ENCODE results near the gene MEIS1.

The MEIS1 gene

DNA sequence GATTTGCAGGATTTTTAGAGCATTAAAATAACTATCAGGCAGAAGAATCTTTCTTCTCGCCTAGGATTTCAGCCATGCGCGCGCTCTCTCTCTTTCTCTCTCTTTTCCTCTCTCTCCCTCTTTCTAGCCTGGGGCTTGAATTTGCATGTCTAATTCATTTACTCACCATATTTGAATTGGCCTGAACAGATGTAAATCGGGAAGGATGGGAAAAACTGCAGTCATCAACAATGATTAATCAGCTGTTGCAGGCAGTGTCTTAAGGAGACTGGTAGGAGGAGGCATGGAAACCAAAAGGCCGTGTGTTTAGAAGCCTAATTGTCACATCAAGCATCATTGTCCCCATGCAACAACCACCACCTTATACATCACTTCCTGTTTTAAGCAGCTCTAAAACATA lies 137.0 kb downstream of the MEIS1 start:
- no peak for DNase-seq

GRCh38 chr2:66572391-66572790 lies 137.5 kb downstream of the MEIS1 start:
- no peak for DNase-seq

GRCh38 chr2:66573416-66573815 lies 138.5 kb downstream of the MEIS1 start:
- no peak for DNase-seq

- no peak for DNase-seq
Observed at GRCh38 chr2:66573821-66574233, 138.9 kb downstream of the MEIS1 start.

GRCh38 chr2:66574701-66575624 lies 140.0 kb downstream of the MEIS1 start:
- DNase-seq: peak; percentile 91

DNA sequence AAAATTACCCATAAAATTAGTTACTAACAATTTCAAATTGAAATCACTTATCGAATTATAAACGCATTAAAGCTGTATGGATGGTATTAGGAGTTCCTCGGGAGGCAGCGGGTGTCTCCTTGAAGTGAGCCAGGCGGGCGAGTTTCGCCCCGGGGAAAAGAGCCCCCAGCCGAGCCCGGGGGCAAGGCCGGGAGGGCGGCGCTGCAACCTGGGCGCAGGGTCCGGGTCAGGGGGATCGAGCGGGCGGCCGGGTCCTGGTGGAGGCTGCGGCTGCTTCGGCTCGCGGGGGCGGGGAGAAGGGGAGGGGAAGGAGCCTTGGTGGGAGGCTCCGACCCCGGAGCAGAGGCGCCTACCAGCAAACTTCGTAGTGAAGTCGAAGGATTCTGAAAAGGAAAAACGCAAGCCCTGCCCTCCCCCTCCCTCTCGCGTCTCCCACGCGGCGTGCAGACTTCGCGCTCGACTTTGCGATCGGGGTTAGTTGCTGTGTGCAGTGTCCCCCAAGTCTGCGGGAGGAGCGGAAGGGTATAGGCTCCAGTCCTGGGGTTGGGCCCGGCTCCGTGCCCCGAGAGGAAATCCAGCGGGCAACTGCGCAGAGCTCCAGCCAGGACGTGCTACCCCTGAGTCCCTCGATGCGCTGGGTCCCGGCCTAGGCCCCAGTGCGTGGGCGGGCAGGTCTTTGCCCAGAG lies 140.8 kb downstream of the MEIS1 start:
- DNase-seq: no peak

GRCh38 chr2:66576311-66576560 lies 141.3 kb downstream of the MEIS1 start:
- no peak for DNase-seq

DNA sequence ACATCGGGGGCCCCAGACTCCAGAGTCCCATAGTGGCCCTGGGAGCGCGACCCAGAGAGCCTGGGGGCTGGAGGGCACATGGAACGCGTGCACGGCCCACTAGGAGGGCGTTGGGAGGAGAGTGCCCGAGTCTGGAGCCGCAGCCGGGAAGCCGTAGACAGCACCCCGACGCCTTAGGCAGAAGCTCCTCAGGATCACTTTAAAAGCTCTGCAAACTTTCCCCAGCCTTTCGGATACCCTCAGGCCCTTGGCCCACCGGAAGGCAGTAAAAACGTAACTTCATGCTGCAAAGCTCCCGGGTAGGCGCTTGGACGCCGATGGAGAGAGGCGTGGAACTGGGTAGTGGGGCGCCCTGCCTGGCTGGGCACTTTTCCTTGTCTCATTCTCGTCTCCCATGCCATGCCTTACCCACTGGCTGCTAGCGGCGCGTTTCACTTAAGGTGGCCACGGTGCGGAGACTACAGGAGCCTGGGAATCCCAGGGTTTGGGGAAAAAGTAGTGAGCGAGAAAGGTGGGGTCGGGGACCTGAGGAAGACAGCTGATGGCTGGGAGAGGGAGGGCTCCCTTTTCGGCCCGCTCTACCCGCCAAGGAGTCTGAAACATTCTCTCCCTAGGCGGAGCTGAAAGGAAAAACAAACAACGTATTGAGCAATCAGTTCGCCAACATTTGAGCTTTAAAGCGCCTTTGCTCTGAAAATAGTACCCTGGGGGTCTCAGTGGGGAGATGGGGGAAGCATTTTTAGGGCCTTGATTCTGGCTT lies 141.8 kb downstream of the MEIS1 start:
- DNase-seq: no peak

DNA sequence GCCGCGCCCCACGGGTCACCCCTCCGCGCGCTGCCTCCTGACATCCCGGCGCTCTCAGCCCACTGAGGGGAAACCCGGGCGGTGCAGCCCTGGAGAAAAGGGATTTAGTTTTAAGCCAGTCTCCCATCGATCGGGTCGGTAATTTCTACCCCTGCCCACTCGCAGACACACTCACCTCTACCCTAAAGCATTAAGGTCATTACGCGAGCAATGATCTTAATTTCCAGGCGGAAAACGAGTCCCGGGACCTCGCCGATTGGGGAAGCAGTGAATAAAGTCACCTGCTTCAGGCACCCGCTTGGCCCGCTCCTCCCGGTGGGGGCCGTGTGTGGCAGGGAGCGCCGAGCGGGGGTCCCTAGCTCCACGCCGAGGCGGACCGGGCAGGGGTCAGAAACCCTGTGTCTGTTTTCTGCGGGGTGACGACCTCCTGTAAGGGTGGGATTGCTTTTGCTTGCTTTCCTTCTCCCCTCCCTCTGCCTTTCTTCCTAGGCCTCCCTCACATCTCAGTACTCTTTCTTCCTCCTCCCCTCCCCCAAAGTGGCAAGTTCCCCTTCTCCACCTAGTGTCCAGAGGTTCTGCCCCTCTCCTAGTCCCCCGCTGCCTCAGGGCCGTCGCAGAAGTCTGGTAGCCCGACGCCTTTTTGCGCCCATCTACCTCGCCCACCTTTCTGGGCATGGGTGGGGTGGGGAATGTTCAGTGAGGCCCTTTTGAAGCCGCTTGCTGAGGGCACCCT lies 142.6 kb downstream of the MEIS1 start:
- no peak for DNase-seq

DNA sequence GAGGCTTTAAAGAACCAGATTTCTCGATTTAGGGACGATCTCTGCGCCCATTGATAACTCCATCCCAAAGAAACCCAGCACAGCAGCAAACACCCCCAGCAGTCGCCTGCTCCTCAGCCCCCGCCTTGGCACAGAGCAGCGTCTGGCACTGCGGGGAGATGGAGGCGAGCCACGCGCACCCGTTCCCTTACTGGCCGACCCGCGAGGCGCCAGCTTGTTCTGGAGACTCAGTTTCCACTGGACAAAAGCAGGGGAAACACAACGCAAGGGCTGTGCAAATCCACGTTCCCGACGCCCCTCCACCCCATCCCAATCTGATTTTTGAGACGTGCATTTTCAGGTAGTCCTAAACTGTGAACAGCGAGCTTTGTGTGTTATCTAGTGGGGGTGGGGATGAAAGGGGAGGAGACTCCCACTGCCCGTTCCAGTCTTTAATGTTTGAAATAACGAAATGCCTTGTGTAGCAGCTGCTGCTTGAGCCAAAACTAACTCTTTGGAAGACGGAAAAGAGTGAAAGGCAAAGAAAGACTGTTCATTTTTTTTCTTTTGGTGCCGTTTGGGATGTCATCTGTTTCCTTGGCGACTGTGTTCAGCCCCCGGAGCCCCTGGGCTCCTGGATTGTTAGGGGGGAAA lies 143.2 kb downstream of the MEIS1 start:
- DNase-seq: no peak

DNA sequence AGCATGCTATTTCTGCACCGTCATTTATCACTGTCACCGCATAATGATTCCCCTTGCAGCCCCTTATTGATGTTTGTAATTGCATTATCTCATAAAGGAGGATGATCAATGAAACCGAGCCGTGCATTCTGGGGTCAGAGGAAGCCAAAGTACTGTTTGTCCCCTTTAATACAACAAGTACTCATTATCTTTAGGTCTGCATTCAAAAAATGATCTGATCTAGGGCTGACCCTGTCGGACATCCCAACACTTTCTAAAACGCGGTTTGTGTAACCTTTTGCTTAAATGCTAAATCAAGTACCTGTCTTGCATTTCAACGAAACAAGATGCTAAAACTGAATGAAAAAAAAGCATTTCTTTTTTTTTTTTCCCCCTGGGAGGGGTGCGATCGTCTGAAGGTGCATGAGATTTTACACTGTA lies 143.8 kb downstream of the MEIS1 start:
- no peak for DNase-seq

GRCh38 chr2:66579186-66580126 lies 144.5 kb downstream of the MEIS1 start:
- DNase-seq: no peak

DNA sequence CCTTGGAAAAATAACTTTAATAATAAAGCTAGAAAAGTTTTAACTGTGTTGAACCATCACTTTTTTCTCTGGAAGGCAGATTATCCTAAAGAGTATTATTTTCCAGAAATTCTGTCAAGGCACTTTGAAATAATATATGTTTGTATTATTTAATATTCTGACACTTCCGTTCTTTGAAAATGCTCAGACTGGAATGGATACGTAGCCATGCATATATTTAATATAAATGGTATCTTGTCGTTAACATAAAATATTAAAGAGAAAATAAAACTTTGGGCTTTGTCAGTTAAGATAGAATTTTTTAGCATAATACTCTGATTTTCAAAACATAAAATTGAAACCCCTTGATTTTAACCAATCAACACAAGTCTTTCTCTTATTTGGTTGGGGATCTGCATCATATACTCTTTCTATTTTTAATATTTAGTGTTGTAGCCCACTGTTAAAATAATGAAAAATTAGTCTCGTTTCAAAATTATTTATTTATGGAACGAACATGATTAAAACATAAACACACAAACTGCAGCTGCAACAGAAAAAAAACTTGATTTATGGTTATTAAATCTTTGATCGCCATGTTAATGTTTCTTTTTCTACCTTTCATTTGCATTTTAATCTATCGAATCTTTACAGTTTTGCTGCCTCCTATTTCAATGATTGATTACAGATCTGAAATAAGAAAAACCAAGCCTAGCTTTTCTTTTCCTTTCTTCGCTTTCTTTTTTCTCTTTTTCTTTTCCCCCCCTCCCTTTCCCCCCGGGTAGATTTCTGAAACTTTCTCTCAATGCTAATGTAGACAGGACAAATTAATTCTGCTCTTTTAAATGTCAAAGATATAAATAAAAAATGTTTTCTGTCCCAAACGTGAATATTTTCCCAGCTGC lies 145.5 kb downstream of the MEIS1 start:
- DNase-seq: no peak

- no peak for DNase-seq
Observed at GRCh38 chr2:66581339-66582103, 146.6 kb downstream of the MEIS1 start.

GRCh38 chr2:66582104-66582986 lies 147.4 kb downstream of the MEIS1 start:
- DNase-seq: no peak

DNA sequence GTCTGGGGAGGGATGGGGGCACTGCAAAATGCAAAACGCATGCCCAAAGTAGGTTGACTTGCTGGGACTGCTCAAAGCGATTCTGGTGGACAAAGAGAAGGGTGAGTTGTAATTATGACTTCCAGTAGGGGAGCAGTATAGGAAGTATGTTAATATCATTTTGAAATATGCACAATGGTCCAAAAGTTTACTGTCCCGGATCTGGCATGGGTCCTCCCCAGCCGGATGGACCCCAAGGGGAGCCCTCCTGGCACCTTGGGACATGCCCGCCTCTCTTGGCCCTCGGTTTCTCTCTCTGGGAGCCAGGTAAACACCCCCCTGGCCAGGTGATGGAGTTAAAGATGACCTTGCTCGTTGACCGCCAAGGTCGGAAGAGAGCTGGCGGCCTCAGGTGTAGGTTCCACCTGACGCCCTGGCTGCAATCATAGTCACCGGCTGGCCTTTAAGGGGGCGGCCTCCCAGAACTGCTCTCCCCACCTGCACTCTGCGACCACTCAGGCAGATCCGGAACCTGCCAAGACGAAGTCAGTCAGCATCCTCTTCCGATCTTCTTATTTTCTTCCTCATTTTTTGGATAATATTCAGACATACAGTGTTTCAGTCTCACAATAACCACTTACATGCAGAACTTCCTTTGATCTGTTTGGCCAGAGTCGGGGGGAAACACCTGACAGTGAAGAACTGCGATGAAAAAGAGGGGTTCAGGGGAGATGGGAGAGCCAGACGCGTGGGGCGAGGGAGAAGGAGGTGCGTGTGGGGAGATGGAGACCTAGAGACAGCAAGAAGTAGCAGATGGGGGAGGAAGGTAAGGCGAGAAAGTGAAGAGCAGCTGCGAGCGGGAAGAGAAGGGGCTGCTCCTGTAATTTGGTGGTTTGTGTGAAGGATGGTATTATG lies 148.3 kb downstream of the MEIS1 start:
- DNase-seq: no peak

- DNase-seq: no peak
Observed at GRCh38 chr2:66583881-66584280, 149.0 kb downstream of the MEIS1 start.
